ENCODE measurements around the gene TMIE. TPM values are rescaled to one million over a fixed set of nuclear protein-coding genes. Genes with fewer than 3 reads are reported as not detected.

TMIE gene
- polyA plus RNA-seq, 2 of the 4 experiments (the other 2 are of a cell fraction) = 0.09 to 0.12 TPM

GRCh38 chr3:46709157-46709654 lies 8.0 kb downstream of the TMIE start:
- ATAC-seq = no peak
- no peak for DNase-seq (ENCODE audit: low read depth in 1 of 2, low spot score in 1 of 2)
- no peaks in the 10 kb centered on the region; the same call in 2 of the 3 replicates for H3K4me1 ChIP-seq
- ChIA-PET POLR2A (no interaction called here), CTCF (interaction anchor here (1.7 to 7.0 kb wide), 3 partner anchors 158 to 200 kb away, joined by 8 to 46 read pairs (median 10); no protein-coding TSS in a partner anchor)
- H3K27ac ChIP-seq = no peak overlapping the region
- WGBS (ENCODE audit: missing lambda C conversion rate) = 0% methylated on average over 1 of the region's 7 CpGs
- no peak overlapping the region for H3K4me3 ChIP-seq
- TF ChIP-seq EHF (CRISPR knock-in tag; IDR thresholded peaks at IDR 0.05) = no peak
- no peak for TF ChIP-seq HOXB5 (CRISPR knock-in tag; IDR thresholded peaks at IDR 0.05)
- TF ChIP-seq MAFK (IDR thresholded peaks at IDR 0.05; ENCODE audit: partially characterized antibody) = no peak
- TF ChIP-seq RFX5 (IDR thresholded peaks at IDR 0.05) = no peak
- no peak for TF ChIP-seq ZSCAN20 (CRISPR knock-in tag; IDR thresholded peaks at IDR 0.05)
- no peak for TF ChIP-seq ELK1 (IDR thresholded peaks at IDR 0.05; ENCODE audit: low read depth, low read length)
- TF ChIP-seq HOXA7 (CRISPR knock-in tag; IDR thresholded peaks at IDR 0.05) = no peak
- TF ChIP-seq TP53 (CRISPR knock-in tag; IDR thresholded peaks at IDR 0.05) = no peak
- H3K4me2 ChIP-seq = no peak overlapping the region
- no peaks in the 10 kb centered on the region for H3K9me3 ChIP-seq
- FAIRE-seq = no peak

GRCh38 chr3:46709721-46710120 lies 8.5 kb downstream of the TMIE start:
- no peak for ATAC-seq
- ChIA-PET POLR2A (no interaction called here), CTCF (interaction anchor here (1.4 to 7.0 kb wide), 2 partner anchors 157 to 185 kb away, joined by 3 to 46 read pairs; no protein-coding TSS in a partner anchor)
- no peak for DNase-seq (ENCODE audit: low read depth in 1 of 2, low spot score in 1 of 2)
- H3K4me3 ChIP-seq = no peak overlapping the region
- no peak for TF ChIP-seq FOXS1 (CRISPR knock-in tag; IDR thresholded peaks at IDR 0.05)
- no peak overlapping the region for H3K27ac ChIP-seq
- no peak for FAIRE-seq
- H3K4me1 ChIP-seq = no peaks in the 10 kb centered on the region; the same call in 2 of the 3 replicates
- 72% methylated on average over 6 of the region's 6 CpGs for WGBS (ENCODE audit: missing lambda C conversion rate)
- no peaks in the 10 kb centered on the region for H3K9me3 ChIP-seq
- no peak overlapping the region for H3K4me2 ChIP-seq

- 40% methylated on average over 3 of the region's 7 CpGs for WGBS (ENCODE audit: missing lambda C conversion rate)
- CTCF ChIA-PET = interaction anchor here (1.4 to 7.0 kb wide), 2 partner anchors 156 to 184 kb away, joined by 3 to 46 read pairs; no protein-coding TSS in a partner anchor
- no peaks in the 10 kb centered on the region for H3K9me3 ChIP-seq
- FAIRE-seq (no peak), DNase-seq (ENCODE audit: low read depth in 1 of 2, low spot score in 1 of 2) (no peak), ATAC-seq (no peak)
- no peak for TF ChIP-seq HOXB5 (CRISPR knock-in tag; IDR thresholded peaks at IDR 0.05)
- TF ChIP-seq RCOR1 (IDR thresholded peaks at IDR 0.05; ENCODE audit: low read depth, low read length) = no peak
- H3K4me2 ChIP-seq = no peak overlapping the region
- POLR2A ChIA-PET = no interaction called here
- H3K4me1 ChIP-seq = no peaks in the 10 kb centered on the region; the same call in 2 of the 3 replicates
- no peak overlapping the region for H3K27ac ChIP-seq
- no peak overlapping the region for H3K4me3 ChIP-seq
These were observed 9.0 kb downstream of the TMIE start for GRCh38 chr3:46710229-46710628.

GRCh38 chr3:46710671-46711295 lies 9.6 kb downstream of the TMIE start:
- Histone ChIP-seq H3K4me3 (no peak overlapping the region), H3K9me3 (no peaks in the 10 kb centered on the region), H3K27ac (no peak overlapping the region), H3K4me2 (no peak overlapping the region), H3K4me1 (no peaks in the 10 kb centered on the region; the same call in 2 of the 3 replicates)
- ATAC-seq (no peak), FAIRE-seq (no peak), DNase-seq (ENCODE audit: low read depth in 1 of 2, low spot score in 1 of 2) (no peak)
- ChIA-PET CTCF (interaction anchor here (1.4 to 7.0 kb wide), 2 partner anchors 156 to 184 kb away, joined by 3 to 46 read pairs; no protein-coding TSS in a partner anchor), POLR2A (no interaction called here)
- no peak for TF ChIP-seq NR3C1 (IDR thresholded peaks at IDR 0.05)
- no peak for TF ChIP-seq BCL3 (IDR thresholded peaks at IDR 0.05)
- TF ChIP-seq FOSL2 (IDR thresholded peaks at IDR 0.05) = no peak
- TF ChIP-seq FOSL2 (CRISPR knock-in tag; IDR thresholded peaks at IDR 0.05) = no peak
- TF ChIP-seq ESRRA (IDR thresholded peaks at IDR 0.05; ENCODE audit: borderline replicate concordance, low read length) = no peak
- 75% methylated on average over 4 of the region's 6 CpGs for WGBS (ENCODE audit: missing lambda C conversion rate)
